Heart right ventricle (tissue), 16 donors: ENCODE measurements around the gene TTC5. TPM values are rescaled to one million over a fixed set of nuclear protein-coding genes. Genes with fewer than 3 reads are reported as not detected.

Experiments
- ATAC-seq, 8 donors: fragments of 200-7000 bp; cut with Tn5 transposase; one replicate each; pipeline ENCODE4 v1.9.1; 2020; ENCODE audit warnings: mild to moderate bottlenecking in 8 of 8, moderate library complexity in 8 of 8, moderate number of reproducible peaks in 1 of 8
- DNase-seq, 2 donors: peaks; one replicate each; pipeline ENCODE4 v3.0.0-alpha.2; 2020
- H3K27ac ChIP-seq, 10 donors: fragments of 200-600 bp; sonication (generic) in 2 of 10; one replicate each; pipeline versions ENCODE4 v1.5.0 to v1.8.0; 2020 to 2022; ENCODE audit warnings: mild to moderate bottlenecking in 3 of 10
- H3K27me3 ChIP-seq, 7 donors: fragments of 200-600 bp; one replicate each; pipeline ENCODE4 v1.8.0; 2021 to 2022; ENCODE audit warnings: mild to moderate bottlenecking in 2 of 7
- H3K36me3 ChIP-seq, 9 donors: fragments of 200-600 bp; sonication (generic) in 1 of 9; one replicate each; pipeline versions ENCODE4 v1.5.0 to v1.8.0; 2020 to 2022; ENCODE audit warnings: mild to moderate bottlenecking in 2 of 9
- H3K4me1 ChIP-seq, 9 donors: fragments of 200-600 bp; sonication (generic) in 1 of 9; one replicate each; pipeline versions ENCODE4 v1.5.0 to v1.8.0; 2020 to 2022; ENCODE audit warnings: mild to moderate bottlenecking in 4 of 9
- H3K4me3 ChIP-seq, 10 donors: fragments of 200-600 bp; sonication (generic) in 2 of 10; one replicate each; pipeline versions ENCODE4 v1.5.0 to v1.8.0; 2020 to 2022; ENCODE audit warnings: mild to moderate bottlenecking in 7 of 10, moderate library complexity in 2 of 10
- H3K9me3 ChIP-seq, 11 donors: fragments of 200-600 bp in 10 of 11; sonication (generic) in 2 of 11; one replicate each; pipeline versions ENCODE4 v1.5.0 to v1.8.0; 2013 to 2022; ENCODE audit warnings: mild to moderate bottlenecking in 2 of 11, control low read depth in 1 of 11, moderate library complexity in 1 of 11
- WGBS, 2 donors: extraction: QIAGEN DNeasy Blood & Tissue Kit; methylation state at CpG; one replicate each; pipeline ENCODE4 v1.1.7; 2013; ENCODE audit warnings: inconsistent platforms in 1 of 2; 5-methylcytosine and 5-hydroxymethylcytosine counted together
- intact Hi-C, 10 donors: fragments of 100-400 bp; cut with DNase I; formaldehyde crosslinking; loops; one replicate each; pipeline versions ENCODE4 v1.11.1 to v1.14.2; 2022
- polyA plus RNA-seq, 2 donors: library from polyadenylated mRNA; stranded (reverse); fragments of 200-250 nt; gene quantifications; one replicate each; pipeline ENCODE4 v1.2.3, GENCODE V29; 2013
- total RNA-seq, 10 donors: library from RNA; stranded (reverse); fragmentation: NEBNext Ultra II Directional in 3 of 10; extraction: Animal tissue kit (Norgen Biotek cat#: 25700) in 3 of 10; gene quantifications; one replicate each; pipeline versions ENCODE4 v1.2.1 to v1.2.4, GENCODE V29; 2021 to 2023
- TF ChIP-seq, protein P1 (sequence below), 9 donors: fragments of 200-600 bp; sonication (generic) in 2 of 9; IDR thresholded peaks; one replicate each; pipeline versions ENCODE4 v1.5.0 to v1.8.0; 2021 to 2022; ENCODE audit warnings: antibody characterized with exemption in 9 of 9, mild to moderate bottlenecking in 5 of 9, moderate library complexity in 1 of 9
- donor health status: Arrhythmogenic right ventricular cardiomyopathy.
- donor health status: ischemic (EF 13 %, LVEDD 7.1; RV severe dilation, severe dysfunction).
- donor health status: healthy with polysubstance abuse.
- donor health status: DM: no; HTN: yes; CAD: no.
- donor health status: DM: no; HTN: no; CAD: no.
- donor health status: ischemic (EF 25% LVEDD 6.9; RV normal size, moderate dysfunction).
- donor health status: ischemic (EF 25% LVEDD 5.7; RV mildly dilated, moderate dysfunction).
- donor health status: healthy.
- donor health status: DM: yes; HTN: yes; CAD: no.
- donor health status: Ischemic cardiomyopathy.
- donor health status: ischemic (EF 35%, LVEDD 5.7; RV mildly dilated, moderate dysfunction).
- donor health status: nonischemic (EF 11% LVEDD 7.7; RV severe dilation, severe dysfunction).
- donor health status: DM: yes; HTN: yes; CAD: no.
- donor health status: PGD.
- donor health status: ischemic (EF 29% LVEDD 5.4; RV normal size, mild dysfunction).
- donor health status: nonischemic (EF 23%, LVEDD 6.1; RV moderate dilation, normal function).

TTC5 gene
- total and polyA plus RNA-seq, 12 donors: 3.2 to 14.0 (median 10.6) TPM

DNA sequence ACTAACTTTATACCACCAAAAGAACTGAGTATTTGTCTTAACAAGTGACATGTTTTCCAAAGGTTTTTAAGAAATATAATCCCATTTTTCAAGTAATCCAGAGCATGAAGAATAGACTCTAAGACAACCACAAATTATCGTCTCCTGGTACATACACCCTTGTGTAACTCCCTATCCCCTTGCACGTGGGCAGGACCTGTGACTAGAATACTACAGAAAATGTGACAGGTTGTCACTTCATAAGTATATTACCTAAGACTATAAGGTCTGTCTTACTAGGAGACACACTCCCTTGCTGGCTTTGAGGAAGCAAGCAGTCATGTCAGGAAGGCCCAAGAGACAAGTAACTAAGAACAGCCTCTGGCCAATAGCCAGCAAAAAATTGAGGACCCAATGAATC, 8.3 kb upstream of the TTC5 start:
- no peak overlapping the region for H3K4me3 ChIP-seq
- ATAC-seq (no peak), DNase-seq (no peak)
- TF ChIP-seq, protein P1, sequence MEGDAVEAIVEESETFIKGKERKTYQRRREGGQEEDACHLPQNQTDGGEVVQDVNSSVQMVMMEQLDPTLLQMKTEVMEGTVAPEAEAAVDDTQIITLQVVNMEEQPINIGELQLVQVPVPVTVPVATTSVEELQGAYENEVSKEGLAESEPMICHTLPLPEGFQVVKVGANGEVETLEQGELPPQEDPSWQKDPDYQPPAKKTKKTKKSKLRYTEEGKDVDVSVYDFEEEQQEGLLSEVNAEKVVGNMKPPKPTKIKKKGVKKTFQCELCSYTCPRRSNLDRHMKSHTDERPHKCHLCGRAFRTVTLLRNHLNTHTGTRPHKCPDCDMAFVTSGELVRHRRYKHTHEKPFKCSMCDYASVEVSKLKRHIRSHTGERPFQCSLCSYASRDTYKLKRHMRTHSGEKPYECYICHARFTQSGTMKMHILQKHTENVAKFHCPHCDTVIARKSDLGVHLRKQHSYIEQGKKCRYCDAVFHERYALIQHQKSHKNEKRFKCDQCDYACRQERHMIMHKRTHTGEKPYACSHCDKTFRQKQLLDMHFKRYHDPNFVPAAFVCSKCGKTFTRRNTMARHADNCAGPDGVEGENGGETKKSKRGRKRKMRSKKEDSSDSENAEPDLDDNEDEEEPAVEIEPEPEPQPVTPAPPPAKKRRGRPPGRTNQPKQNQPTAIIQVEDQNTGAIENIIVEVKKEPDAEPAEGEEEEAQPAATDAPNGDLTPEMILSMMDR (IDR thresholded peaks at IDR 0.05): no peak
- H3K36me3 ChIP-seq: peaks cover 0 to 82% (median 47%) of the 10 kb centered on the region in 9 donors
- no peaks in the 10 kb centered on the region for H3K4me1 ChIP-seq
- no peaks in the 10 kb centered on the region for H3K9me3 ChIP-seq
- intact Hi-C loops: no loop called here
- no peaks in the 10 kb centered on the region for H3K27me3 ChIP-seq
- H3K27ac ChIP-seq: no peak overlapping the region
- WGBS, 2 donors: 92 to 93% methylated on average over 2 of the region's 2 CpGs

DNA sequence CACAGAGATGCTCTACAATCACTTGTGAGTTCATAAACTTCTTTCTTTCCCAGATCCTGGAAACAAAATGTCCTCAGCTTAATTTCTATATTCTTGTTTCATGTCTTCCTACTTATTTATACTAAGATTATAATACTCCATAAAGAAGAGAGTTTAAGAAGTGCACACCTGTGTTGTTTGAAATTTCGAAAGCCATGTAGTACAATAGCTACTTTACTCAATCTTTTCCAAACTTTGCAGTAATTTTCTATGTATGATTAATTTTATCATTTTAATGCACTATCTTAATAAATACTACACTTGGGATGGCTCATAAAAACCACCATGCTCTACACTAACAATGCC, 300 bp upstream of the TTC5 start:
- no peak for DNase-seq
- H3K9me3 ChIP-seq: no peaks in the 10 kb centered on the region
- intact Hi-C loops: no loop called here
- no peak overlapping the region for H3K27ac ChIP-seq
- 95 to 97% methylated on average over 1 of the region's 1 CpG for WGBS, 2 donors
- H3K4me3 ChIP-seq: peak overlapping the region in 7 of 10 donors; percentile 72 to 96 (median 77)
- TF ChIP-seq, protein P1 (IDR thresholded peaks at IDR 0.05): peak in 1 of 9 donors; percentile 12
- no peaks in the 10 kb centered on the region for H3K27me3 ChIP-seq
- ATAC-seq: no peak
- peaks cover 0 to 20% (median 14%) of the 10 kb centered on the region in 9 donors for H3K4me1 ChIP-seq
- peaks cover 0 to 14% (median 5%) of the 10 kb centered on the region in 9 donors for H3K36me3 ChIP-seq

DNA sequence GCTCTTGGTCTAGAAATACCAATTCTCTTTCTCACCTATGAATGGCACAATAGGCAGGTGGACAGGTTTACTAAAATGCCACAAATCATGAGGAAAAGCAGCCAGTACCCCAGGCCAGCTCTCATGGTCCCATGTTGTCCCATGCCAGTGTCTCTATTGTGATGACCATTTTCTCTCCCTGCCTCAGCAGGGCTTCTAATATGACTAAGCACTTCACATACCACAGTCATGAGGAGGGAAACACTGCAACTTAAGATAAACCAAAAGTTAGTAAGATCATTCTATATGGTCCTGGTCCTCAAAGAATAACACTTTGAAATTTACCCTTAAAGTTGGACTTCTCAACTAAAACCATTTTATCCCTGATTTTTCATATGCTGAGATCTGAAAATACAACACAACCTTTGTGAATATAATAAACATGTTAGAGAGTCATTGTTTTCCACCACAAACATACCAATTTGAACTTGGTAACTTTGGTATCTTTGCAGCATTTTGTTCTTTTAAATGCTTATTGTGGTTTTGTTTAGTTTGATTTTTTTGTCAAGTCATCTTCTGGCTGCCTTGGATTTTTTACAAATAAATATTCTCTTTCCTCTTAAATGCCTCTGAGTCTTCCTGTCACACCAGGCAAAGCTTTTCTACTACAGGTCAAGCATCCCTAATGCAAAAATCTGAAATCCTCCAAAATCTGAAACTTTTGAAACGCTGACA, 3.6 kb downstream of the TTC5 start:
- DNase-seq (no peak), ATAC-seq (no peak)
- Histone ChIP-seq H3K27ac (no peak overlapping the region), H3K4me1 (peaks cover 0 to 20% (median 14%) of the 10 kb centered on the region in 9 donors), H3K36me3 (peaks cover 0 to 52% (median 28%) of the 10 kb centered on the region in 9 donors), H3K4me3 (no peak overlapping the region), H3K9me3 (no peaks in the 10 kb centered on the region), H3K27me3 (no peaks in the 10 kb centered on the region)
- TF ChIP-seq, protein P1 (IDR thresholded peaks at IDR 0.05): no peak
- intact Hi-C loops: no loop called here
- 95 to 97% methylated on average over 1 of the region's 1 CpG for WGBS, 2 donors

DNA sequence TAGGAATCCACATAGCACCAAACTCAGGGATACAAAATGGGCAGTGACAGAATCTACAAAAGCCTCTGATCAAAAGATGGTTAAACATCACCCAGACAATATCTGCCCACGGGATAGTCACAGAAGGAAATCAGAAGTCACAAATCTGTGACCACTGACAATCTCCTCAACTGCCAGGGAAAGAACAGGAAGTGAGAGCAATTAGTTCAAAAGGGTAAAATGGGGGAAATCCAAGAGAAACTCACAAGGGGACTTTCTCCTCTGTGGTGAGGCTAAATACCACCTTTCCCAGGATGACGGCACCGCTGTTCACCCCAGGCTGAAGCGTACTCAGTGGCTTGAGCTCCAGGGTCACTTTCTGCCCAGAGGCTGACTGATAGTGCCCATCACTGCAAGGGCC, 10.7 kb downstream of the TTC5 start:
- H3K27me3 ChIP-seq: no peaks in the 10 kb centered on the region
- H3K36me3 ChIP-seq: peaks cover 4 to 100% (median 85%) of the 10 kb centered on the region in 9 donors
- no peaks in the 10 kb centered on the region for H3K4me1 ChIP-seq
- no peak overlapping the region for H3K27ac ChIP-seq
- H3K9me3 ChIP-seq: no peaks in the 10 kb centered on the region
- intact Hi-C loops: no loop called here
- ATAC-seq (no peak), DNase-seq (no peak)
- WGBS, 2 donors: 80 to 91% methylated on average over 4 of the region's 4 CpGs
- H3K4me3 ChIP-seq: no peak overlapping the region
- TF ChIP-seq, protein P1 (IDR thresholded peaks at IDR 0.05): no peak
